ENCODE measurements around the gene PTDSS2. TPM values are rescaled to one million over a fixed set of nuclear protein-coding genes. Genes with fewer than 3 reads are reported as not detected.

Gene PTDSS2
- total and polyA plus RNA-seq, 5 experiments from 2014 or later = 9.0 to 30.2 (median 13.0) TPM

- Mint-ChIP-seq H3K4me3 (no peak overlapping the region), H3K27me3 (no peaks in the 10 kb centered on the region), H3K4me1 (peaks cover 0 to 3% (median 1%) of the 10 kb centered on the region in 4 donors), H3K9me3 (no peaks in the 10 kb centered on the region), H3K27ac (peak overlapping the region in 1 of 10 donors; percentile 27), H3K36me3 (peaks cover 0 to 5% (median 5%) of the 10 kb centered on the region in 3 donors)
- POLR2A ChIA-PET = interaction anchor here (0.6 kb wide), 1 partner anchor 28 kb away, joined by 3 read pairs; no protein-coding TSS in a partner anchor
- DNase-seq (no peak), ATAC-seq (no peak)
Measured at GRCh38 chr11:477052-477715, 27.1 kb downstream of the PTDSS2 start.

- Mint-ChIP-seq H3K36me3 (peaks cover 0 to 5% (median 3%) of the 10 kb centered on the region in 3 donors), H3K4me1 (no peaks in the 10 kb centered on the region), H3K27ac (no peak overlapping the region), H3K4me3 (no peak overlapping the region), H3K27me3 (no peaks in the 10 kb centered on the region), H3K9me3 (peaks cover 0 to 2% (median 0%) of the 10 kb centered on the region in 9 donors)
- POLR2A ChIA-PET = no interaction called here
- no peak for DNase-seq
- ATAC-seq = no peak
Measured at GRCh38 chr11:479311-479710, 29.2 kb downstream of the PTDSS2 start.

DNA sequence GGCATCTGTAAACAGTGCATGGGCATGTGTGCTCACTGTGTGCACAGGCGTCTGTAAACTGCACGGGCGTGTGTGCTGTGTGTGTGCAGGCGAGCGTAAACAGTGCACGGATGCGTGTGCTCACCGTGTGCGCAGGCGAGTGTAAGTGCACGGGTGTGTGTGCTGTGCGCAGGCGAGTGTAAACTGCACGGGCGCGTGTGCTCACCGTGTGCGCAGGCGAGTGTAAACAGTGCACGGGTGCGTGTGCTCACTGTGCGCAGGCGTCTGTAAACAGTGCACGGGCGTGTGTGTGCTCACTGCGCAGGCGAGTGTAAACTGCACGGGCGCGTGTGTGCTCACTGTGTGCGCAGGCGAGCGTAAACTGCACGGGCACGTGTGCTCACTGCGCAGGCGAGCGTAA is 34.5 kb downstream of the PTDSS2 start:
- no peak overlapping the region for H3K27ac Mint-ChIP-seq
- H3K4me1 Mint-ChIP-seq = no peaks in the 10 kb centered on the region
- ATAC-seq (no peak), DNase-seq (no peak)
- POLR2A ChIA-PET = no interaction called here
- peaks cover 0 to 7% (median 5%) of the 10 kb centered on the region in 3 donors for H3K36me3 Mint-ChIP-seq
- H3K4me3 Mint-ChIP-seq = no peak overlapping the region
- H3K9me3 Mint-ChIP-seq = peaks cover 0 to 2% (median 0%) of the 10 kb centered on the region in 9 donors
- no peaks in the 10 kb centered on the region for H3K27me3 Mint-ChIP-seq

DNA sequence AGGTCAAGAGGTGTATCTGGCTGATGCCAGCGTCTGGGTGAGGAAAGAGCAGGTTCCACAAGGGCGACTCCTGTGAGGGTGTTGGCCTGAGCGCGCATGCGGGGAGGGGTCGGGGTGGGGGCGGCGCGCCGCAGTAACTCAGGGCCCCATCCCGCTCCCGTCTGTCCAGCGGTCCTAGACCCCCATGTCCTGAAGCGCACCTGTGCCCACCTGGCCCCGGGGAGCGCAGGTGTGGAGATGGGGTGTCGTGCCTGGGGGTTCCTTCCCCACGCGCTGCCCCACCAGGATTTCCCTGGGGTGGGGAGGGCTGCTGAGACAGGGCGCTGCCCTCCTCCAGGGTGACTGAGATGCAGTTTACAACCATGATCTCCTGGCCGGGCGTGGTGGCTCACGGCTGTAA is 36.1 kb downstream of the PTDSS2 start:
- POLR2A ChIA-PET = no interaction called here
- no peak overlapping the region for H3K4me3 Mint-ChIP-seq
- ATAC-seq = no peak
- no peaks in the 10 kb centered on the region for H3K4me1 Mint-ChIP-seq
- peaks cover 0 to 2% (median 0%) of the 10 kb centered on the region in 9 donors for H3K9me3 Mint-ChIP-seq
- H3K27ac Mint-ChIP-seq = no peak overlapping the region
- no peaks in the 10 kb centered on the region for H3K27me3 Mint-ChIP-seq
- peaks cover 0 to 5% (median 5%) of the 10 kb centered on the region in 3 donors for H3K36me3 Mint-ChIP-seq
- DNase-seq = no peak

DNA sequence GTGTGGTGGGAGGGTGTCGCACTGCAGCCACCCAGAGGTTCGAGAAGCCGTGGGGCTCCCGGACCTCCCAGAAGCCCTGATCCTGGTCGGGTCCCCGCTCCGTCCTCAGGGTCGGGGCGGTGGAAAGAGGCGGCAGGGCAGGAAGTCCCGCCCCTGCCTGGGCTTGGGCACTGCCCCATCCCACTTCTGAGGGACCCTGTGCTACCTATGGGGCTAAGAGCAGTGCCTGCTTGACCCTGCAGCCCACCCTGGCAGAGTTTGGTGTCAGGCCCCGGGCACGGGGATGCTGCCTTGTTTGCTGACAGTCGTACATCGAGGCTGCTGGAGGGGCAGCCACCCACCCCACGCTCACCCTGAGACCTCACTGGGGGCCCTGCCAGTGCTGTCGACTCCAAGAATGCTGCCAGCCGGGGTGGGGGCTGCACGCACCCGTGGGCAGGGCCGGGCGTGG is 37.5 kb downstream of the PTDSS2 start:
- ATAC-seq (no peak), DNase-seq (no peak)
- H3K4me3 Mint-ChIP-seq = no peak overlapping the region
- H3K27ac Mint-ChIP-seq = no peak overlapping the region
- POLR2A ChIA-PET = no interaction called here
- peaks cover 0 to 8% (median 2%) of the 10 kb centered on the region in 3 donors for H3K36me3 Mint-ChIP-seq
- peaks cover 0 to 2% (median 0%) of the 10 kb centered on the region in 9 donors for H3K9me3 Mint-ChIP-seq
- H3K4me1 Mint-ChIP-seq = no peaks in the 10 kb centered on the region
- no peaks in the 10 kb centered on the region for H3K27me3 Mint-ChIP-seq

DNA sequence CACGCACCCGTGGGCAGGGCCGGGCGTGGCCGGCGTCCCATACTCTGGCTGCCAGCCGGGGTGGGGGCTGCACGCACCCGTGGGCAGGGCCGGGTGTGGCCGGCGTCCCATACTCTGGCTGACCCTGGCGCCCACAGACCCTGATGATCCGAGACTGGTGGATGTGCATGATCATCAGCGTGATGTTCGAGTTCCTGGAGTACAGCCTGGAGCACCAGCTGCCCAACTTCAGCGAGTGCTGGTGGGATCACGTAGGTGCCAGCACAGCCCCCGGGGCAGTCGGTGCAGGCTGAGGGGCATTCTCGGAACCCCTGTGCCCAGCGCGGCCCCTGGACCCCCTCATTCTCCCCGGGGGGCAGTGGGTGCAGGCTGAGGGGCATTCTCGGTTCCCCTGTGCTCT is 38.0 kb downstream of the PTDSS2 start:
- Mint-ChIP-seq H3K4me3 (no peak overlapping the region), H3K27ac (no peak overlapping the region), H3K27me3 (no peaks in the 10 kb centered on the region), H3K36me3 (peaks cover 0 to 10% (median 2%) of the 10 kb centered on the region in 3 donors), H3K9me3 (peaks cover 0 to 2% (median 0%) of the 10 kb centered on the region in 9 donors), H3K4me1 (no peaks in the 10 kb centered on the region)
- no peak for DNase-seq
- POLR2A ChIA-PET = no interaction called here
- ATAC-seq = no peak

DNA sequence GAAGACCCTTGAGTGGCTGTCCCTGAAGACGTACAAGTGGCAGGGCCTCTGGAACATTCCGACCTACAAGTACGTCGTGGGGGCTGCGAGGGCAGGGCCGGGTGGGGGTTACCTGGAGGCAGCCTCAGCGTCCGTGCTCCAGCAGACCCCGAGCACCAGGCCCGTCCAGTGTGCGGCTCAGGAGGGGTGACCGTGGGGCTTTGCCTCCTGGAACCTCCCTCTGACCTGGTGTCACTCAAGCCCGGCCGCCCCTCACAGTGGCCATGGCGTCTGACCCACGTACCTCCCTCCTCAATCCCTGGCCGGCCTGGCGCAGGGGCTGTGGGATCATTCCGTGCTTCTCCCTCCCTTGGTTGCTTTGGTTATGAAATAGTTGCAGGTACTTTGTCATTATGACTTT is 38.5 kb downstream of the PTDSS2 start:
- POLR2A ChIA-PET = no interaction called here
- Mint-ChIP-seq H3K27me3 (no peaks in the 10 kb centered on the region), H3K9me3 (no peaks in the 10 kb centered on the region), H3K4me1 (no peaks in the 10 kb centered on the region), H3K36me3 (peaks cover 0 to 12% (median 2%) of the 10 kb centered on the region in 3 donors), H3K27ac (peak overlapping the region in 1 of 10 donors; percentile 57), H3K4me3 (no peak overlapping the region)
- DNase-seq (no peak), ATAC-seq (no peak)

- Mint-ChIP-seq H3K4me1 (no peaks in the 10 kb centered on the region), H3K4me3 (no peak overlapping the region), H3K27ac (peak overlapping the region in 1 of 10 donors; percentile 57), H3K27me3 (no peaks in the 10 kb centered on the region), H3K36me3 (peaks cover 0 to 12% (median 2%) of the 10 kb centered on the region in 3 donors), H3K9me3 (no peaks in the 10 kb centered on the region)
- DNase-seq (no peak), ATAC-seq (no peak)
- POLR2A ChIA-PET = no interaction called here
Measured at GRCh38 chr11:488992-489391, 38.9 kb downstream of the PTDSS2 start.

DNA sequence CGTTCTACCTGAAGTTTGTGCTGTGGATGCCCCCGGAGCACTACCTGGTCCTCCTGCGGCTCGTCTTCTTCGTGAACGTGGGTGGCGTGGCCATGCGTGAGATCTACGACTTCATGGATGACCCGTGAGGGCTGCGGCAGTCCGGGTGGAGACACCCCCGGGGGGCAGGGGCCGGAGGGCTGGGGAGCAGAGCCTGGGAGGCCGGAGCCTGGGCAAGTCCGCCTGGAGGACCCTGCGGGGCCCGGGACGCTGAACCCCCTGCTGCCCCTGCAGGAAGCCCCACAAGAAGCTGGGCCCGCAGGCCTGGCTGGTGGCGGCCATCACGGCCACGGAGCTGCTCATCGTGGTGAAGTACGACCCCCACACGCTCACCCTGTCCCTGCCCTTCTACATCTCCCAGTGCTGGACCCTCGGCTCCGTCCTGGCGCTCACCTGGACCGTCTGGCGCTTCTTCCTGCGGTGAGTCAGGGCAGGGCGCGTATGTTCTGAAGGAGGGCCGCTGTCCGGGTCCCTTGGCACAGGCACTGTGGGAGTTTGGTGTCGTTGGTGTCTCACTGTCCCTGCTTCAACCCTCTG is 39.6 kb downstream of the PTDSS2 start:
- Mint-ChIP-seq H3K9me3 (no peaks in the 10 kb centered on the region), H3K27me3 (no peaks in the 10 kb centered on the region), H3K27ac (no peak overlapping the region), H3K4me3 (no peak overlapping the region), H3K4me1 (no peaks in the 10 kb centered on the region), H3K36me3 (peaks cover 0 to 15% (median 2%) of the 10 kb centered on the region in 3 donors)
- no peak for DNase-seq
- no peak for ATAC-seq
- POLR2A ChIA-PET = no interaction called here

DNA sequence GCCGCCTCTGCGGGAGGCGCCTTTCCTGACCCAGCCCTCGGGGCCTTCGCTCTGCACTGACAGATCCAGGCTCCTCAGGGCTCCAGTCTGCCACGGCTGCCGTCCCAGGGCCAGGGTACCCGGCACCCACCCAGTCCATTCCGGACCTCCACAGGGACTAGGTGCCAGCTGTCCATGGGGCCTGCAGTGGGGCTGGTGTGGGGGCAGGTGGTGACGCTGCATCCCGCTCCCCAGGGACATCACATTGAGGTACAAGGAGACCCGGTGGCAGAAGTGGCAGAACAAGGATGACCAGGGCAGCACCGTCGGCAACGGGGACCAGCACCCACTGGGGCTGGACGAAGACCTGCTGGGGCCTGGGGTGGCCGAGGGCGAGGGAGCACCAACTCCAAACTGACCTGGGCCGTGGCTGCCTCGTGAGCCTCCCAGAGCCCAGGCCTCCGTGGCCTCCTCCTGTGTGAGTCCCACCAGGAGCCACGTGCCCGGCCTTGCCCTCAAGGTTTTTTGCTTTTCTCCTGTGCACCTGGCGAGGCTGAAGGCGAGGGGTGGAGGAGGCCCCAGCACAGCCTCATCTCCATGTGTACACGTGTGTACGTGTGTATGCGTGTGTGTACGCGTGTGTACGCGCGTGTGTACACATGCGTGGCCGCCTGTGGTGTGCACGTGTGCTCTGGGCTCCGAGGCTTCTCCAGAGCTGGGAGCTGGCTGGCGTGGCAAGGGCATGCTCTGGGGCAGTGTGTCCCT is 40.3 kb downstream of the PTDSS2 start:
- Mint-ChIP-seq H3K9me3 (no peaks in the 10 kb centered on the region), H3K4me1 (peaks cover 0 to 2% (median 0%) of the 10 kb centered on the region in 4 donors), H3K27ac (no peak overlapping the region), H3K4me3 (no peak overlapping the region), H3K27me3 (no peaks in the 10 kb centered on the region), H3K36me3 (peaks cover 0 to 19% (median 2%) of the 10 kb centered on the region in 3 donors)
- POLR2A ChIA-PET = no interaction called here
- DNase-seq = no peak
- no peak for ATAC-seq

- Mint-ChIP-seq H3K9me3 (no peaks in the 10 kb centered on the region), H3K4me1 (peaks cover 0 to 3% (median 0%) of the 10 kb centered on the region in 4 donors), H3K36me3 (peaks cover 0 to 25% (median 2%) of the 10 kb centered on the region in 3 donors), H3K27me3 (no peaks in the 10 kb centered on the region), H3K27ac (no peak overlapping the region), H3K4me3 (no peak overlapping the region)
- POLR2A ChIA-PET = no interaction called here
- no peak for ATAC-seq
- no peak for DNase-seq
Measured at GRCh38 chr11:490930-491260, 40.8 kb downstream of the PTDSS2 start.

DNA sequence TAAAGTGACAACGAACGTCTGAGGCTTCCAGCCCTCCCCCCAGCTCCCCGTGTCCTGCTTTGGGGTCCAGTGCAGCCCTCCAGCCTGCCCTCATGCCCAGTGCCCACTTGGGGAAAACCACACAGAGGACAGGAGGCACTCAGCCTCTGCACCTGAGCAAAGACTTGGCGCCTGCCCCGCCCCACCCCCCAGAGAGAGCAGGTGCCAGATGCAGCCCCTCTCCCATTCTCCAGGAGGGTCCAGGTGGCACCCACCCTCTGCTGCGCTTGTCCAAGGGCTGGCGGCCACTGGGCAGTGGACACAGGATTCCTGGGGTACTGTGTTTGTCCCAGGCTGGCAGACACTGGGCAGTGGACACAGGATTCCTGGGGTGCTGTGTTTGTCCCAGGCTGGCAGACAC is 41.3 kb downstream of the PTDSS2 start:
- Mint-ChIP-seq H3K4me3 (no peak overlapping the region), H3K27ac (no peak overlapping the region), H3K9me3 (no peaks in the 10 kb centered on the region), H3K27me3 (no peaks in the 10 kb centered on the region), H3K4me1 (peaks cover 0 to 4% (median 0%) of the 10 kb centered on the region in 4 donors), H3K36me3 (peaks cover 0 to 26% (median 2%) of the 10 kb centered on the region in 3 donors)
- DNase-seq (no peak), ATAC-seq (no peak)
- POLR2A ChIA-PET = no interaction called here
